ENCODE measurements around the gene DCXR. TPM values are rescaled to one million over a fixed set of nuclear protein-coding genes. Genes with fewer than 3 reads are reported as not detected.

DCXR gene
- total RNA-seq, 2 donors from 2014 or later: 169 to 213 TPM

DNA sequence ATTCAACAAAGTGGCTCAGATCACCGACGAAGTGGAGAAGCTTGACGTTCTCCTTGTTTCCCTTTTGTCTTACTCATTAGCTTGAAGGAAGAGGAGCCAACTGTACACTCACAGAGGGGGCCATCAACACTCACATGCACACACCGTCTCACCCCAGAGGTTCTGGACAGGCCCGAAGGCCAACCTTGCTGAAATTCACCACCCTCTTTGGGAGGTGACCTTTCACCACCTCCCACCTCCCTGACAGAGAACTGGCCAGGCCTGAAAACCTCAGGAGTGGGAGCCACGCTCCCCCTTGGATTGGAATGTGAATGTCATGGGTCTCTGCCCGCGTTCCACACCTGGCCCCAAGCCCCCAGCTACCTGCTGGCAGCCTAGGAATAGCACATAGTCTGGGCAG lies 2.0 kb downstream of the DCXR start:
- H3K27me3 ChIP-seq: no peaks in the 10 kb centered on the region

DNA sequence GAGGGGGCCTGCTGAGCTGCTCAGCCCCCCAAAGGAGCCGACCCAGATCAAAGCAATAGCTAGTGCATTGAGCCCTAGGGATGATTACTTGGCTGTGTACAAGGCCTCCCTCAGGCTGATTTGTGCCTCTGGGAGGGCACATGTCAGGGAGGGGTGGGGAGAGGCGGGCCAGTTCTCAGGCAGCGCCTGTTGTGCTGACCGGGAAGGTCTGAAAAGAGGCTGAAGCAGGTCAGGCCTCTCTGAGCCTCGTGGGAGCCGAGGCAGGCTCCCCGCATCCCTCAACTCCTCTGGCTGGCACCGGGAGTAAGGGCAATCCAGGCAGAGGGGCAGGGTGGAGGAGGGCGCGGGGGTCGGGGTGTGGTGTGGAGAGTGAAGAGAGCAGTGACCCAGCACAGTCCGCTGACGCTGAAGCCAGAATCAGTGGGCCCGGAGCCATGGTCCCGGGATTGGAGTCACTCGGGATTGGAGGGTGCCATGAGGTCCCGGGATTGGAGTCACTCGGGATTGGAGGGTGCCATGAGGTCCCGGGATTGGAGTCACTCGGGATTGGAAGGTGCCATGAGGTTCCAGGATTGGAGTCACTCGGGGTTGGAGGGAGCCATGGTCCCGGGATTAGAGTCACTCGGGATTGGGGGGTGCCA lies 3.0 kb downstream of the DCXR start:
- Histone ChIP-seq H3K9me3 (no peaks in the 10 kb centered on the region), H3K36me3 (no peaks in the 10 kb centered on the region), H3K4me1 (peaks cover 0 to 38% of the 10 kb centered on the region in 2 donors), H3K4me3 (no peak overlapping the region), H3K27ac (no peak overlapping the region), H3K27me3 (no peaks in the 10 kb centered on the region)
- DNase-seq (ENCODE audit: low spot score): no peak
- TF ChIP-seq, protein P1, sequence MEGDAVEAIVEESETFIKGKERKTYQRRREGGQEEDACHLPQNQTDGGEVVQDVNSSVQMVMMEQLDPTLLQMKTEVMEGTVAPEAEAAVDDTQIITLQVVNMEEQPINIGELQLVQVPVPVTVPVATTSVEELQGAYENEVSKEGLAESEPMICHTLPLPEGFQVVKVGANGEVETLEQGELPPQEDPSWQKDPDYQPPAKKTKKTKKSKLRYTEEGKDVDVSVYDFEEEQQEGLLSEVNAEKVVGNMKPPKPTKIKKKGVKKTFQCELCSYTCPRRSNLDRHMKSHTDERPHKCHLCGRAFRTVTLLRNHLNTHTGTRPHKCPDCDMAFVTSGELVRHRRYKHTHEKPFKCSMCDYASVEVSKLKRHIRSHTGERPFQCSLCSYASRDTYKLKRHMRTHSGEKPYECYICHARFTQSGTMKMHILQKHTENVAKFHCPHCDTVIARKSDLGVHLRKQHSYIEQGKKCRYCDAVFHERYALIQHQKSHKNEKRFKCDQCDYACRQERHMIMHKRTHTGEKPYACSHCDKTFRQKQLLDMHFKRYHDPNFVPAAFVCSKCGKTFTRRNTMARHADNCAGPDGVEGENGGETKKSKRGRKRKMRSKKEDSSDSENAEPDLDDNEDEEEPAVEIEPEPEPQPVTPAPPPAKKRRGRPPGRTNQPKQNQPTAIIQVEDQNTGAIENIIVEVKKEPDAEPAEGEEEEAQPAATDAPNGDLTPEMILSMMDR (IDR thresholded peaks at IDR 0.05): no peak

More for the DNA sequence above, 2.0 kb downstream of the DCXR start:
- no peak for DNase-seq (ENCODE audit: low spot score)
- H3K4me1 ChIP-seq: peaks cover 0 to 31% of the 10 kb centered on the region in 2 donors
- TF ChIP-seq, protein P1 (IDR thresholded peaks at IDR 0.05): no peak
- no peaks in the 10 kb centered on the region for H3K36me3 ChIP-seq
- no peak overlapping the region for H3K4me3 ChIP-seq
- H3K27ac ChIP-seq: no peak overlapping the region
- no peaks in the 10 kb centered on the region for H3K9me3 ChIP-seq

DNA sequence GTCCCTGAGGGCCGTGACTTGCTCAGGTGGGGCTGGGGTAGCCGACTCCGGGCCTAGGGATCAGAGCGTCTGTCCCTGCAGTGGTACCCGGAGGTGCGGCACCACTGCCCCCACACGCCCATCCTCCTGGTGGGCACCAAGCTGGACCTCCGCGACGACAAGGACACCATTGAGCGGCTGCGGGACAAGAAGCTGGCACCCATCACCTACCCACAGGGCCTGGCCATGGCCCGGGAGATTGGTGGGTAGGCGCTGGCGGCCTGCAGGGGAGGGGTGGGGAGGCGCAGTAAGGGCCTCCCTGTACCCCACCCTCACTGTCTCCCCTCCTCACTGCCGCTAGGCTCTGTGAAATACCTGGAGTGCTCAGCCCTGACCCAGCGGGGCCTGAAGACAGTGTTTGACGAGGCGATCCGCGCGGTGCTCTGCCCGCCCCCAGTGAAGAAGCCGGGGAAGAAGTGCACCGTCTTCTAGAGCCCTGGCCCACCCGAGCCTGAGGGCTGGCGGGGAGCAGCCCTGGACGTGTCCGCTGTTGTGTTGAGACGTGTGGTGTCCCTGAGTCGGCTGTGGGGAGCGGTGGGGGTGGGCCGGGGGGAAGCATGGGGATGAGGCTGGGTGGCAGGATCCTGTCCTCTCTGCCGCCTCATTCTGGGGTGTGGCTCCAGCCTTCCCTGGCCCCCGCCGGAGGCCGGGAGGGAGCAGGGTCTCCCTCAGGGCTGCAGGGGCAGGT lies 4.0 kb downstream of the DCXR start:
- TF ChIP-seq, protein P1 (IDR thresholded peaks at IDR 0.05): no peak
- H3K9me3 ChIP-seq: no peaks in the 10 kb centered on the region
- H3K27me3 ChIP-seq: no peaks in the 10 kb centered on the region
- no peak for DNase-seq (ENCODE audit: low spot score)
- no peaks in the 10 kb centered on the region for H3K36me3 ChIP-seq
- H3K4me3 ChIP-seq: no peak overlapping the region
- no peak overlapping the region for H3K27ac ChIP-seq
- peaks cover 0 to 38% of the 10 kb centered on the region in 2 donors for H3K4me1 ChIP-seq

DNA sequence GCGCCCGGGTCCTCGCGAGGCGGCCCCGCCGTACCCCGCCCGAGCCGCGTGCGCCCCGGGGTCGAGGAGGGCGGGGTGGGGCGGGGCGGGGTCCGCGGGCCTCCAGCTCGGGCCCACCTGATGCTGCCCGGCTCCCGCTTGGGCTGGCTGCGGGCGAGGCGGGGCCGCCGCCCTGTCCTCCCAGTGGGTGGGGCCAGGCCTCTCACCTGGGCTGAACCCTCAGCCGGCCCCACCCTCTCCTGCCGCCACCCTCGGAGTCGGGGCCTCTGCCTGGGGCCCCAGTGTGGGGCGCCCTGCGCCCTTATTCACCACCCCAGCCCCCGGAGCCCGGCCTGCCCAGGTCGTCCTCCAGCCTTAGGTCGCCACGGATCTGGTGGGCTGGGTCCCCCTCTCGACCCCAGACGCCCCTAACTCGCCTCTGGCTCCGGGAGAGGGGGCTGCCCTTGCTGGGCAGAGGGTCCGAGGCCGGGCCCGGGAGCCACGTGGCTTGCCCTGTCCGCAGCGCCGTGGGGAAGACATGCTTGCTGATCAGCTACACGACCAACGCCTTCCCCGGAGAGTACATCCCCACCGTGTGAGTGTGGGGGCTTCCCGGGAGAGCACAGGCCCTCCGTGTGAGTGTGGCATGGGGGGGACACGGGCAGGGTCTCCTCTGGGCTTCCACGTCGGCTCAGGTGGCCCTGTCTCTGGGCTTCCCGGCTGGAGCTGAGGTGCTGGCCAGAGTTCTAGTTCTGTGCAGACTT lies 5.4 kb downstream of the DCXR start:
- no peak overlapping the region for H3K27ac ChIP-seq
- DNase-seq (ENCODE audit: low spot score): no peak

DNA sequence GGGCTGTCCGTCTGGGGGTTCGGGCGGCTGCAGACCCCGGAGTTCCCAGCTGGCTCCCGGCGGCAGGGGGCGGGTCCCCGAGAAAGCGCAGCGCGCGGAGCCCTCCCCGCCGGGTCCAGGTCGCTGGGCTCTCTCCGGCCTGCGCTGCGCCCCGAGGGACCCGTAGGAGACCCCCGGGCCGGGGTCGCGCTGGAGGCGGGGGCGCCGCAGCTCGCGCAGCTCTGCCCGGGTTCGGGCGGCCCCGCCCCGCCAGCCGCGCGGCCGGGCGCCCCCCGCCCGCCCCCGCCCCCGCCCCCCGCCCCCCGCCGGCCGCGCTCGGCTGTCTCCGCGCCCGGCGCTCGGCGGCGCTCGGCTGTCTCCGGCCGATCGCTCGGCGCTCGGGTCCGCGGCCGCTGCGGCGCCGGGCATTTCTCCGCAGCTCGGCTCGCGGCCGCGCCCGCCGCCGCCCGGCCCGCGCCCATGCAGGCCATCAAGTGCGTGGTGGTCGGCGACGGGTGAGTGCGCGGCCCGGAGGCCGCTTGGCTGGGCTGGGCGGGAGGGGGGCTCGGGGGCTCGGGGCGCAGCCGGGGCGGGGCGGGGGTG lies 6.1 kb downstream of the DCXR start, which contains the start of gene RAC3:
TSS of gene RAC3 (plus strand) at position 376 of the 582 bp plus-strand sequence. CDS start at position 460, 84 bp downstream.
- Histone ChIP-seq H3K27ac (no peak within 1 kb of the TSS), H3K27me3 (no peaks in the 10 kb centered on the region), H3K4me1 (peaks cover 0 to 27% of the 10 kb centered on the region in 2 donors), H3K9me3 (no peaks in the 10 kb centered on the region), H3K4me3 (peak within 1 kb of the TSS; percentile 42 to 57), H3K36me3 (no peaks in the 10 kb centered on the region)
- no peak for DNase-seq (ENCODE audit: low spot score)
- TF ChIP-seq, protein P1 (IDR thresholded peaks at IDR 0.05): no peak

More for the DNA sequence above, 5.4 kb downstream of the DCXR start:
- peaks cover 0 to 34% of the 10 kb centered on the region in 2 donors for H3K4me1 ChIP-seq
- no peaks in the 10 kb centered on the region for H3K9me3 ChIP-seq
- TF ChIP-seq, protein P1 (IDR thresholded peaks at IDR 0.05): no peak
- H3K27me3 ChIP-seq: no peaks in the 10 kb centered on the region
- H3K36me3 ChIP-seq: no peaks in the 10 kb centered on the region
- H3K4me3 ChIP-seq: peak overlapping the region; percentile 26 to 41
